ENCODE results near the gene IGSF11.
"Not testable (repeated sequence)": the region's sequence is repeated elsewhere in the genome, so short reads cannot be mapped to it uniquely, and the experiment has no call there.

IGSF11 gene, protein sequence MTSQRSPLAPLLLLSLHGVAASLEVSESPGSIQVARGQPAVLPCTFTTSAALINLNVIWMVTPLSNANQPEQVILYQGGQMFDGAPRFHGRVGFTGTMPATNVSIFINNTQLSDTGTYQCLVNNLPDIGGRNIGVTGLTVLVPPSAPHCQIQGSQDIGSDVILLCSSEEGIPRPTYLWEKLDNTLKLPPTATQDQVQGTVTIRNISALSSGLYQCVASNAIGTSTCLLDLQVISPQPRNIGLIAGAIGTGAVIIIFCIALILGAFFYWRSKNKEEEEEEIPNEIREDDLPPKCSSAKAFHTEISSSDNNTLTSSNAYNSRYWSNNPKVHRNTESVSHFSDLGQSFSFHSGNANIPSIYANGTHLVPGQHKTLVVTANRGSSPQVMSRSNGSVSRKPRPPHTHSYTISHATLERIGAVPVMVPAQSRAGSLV

DNA sequence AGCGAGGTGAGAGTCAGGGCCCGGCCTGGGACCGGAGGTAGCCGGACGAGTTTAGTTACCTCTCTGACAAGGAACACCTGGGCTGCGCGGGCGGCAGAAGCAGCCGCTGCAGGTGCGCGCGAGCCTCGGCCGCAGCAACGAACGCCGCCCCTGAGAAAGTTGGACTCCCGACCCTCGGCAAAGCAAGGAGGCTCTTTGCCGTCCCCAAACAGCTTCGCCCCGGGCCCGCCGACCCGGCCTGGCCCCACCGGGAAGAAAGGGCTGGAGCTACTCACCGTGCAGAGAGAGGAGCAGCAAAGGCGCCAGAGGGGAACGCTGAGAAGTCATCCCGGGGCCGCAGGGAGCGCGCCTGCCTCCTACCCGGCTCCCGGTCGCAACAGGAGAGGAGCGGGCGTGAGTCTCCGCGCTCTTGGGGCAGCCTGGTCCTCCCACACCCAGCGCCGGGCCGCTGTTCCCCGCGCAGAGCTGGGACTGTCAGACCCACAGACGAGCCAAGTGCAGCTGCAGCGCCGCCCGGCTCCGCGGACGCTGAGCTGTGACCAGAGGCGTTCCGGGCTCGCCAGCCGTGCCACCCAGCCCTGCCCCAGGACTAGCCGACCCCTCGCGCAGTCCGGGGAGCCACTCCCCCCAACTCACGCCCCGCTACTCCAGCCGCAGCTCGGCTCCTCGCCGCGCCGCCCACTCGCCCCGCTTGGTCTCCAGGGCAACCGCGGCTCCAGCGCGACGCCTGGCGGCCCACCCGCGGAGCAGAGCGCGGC, at the start of gene IGSF11:
Gene IGSF11, minus strand, starts transcription at position 591 of the 758 bp plus-strand sequence. Its CDS starts 264 bp downstream, at position 327.
- DNase-seq (ENCODE audit: low read depth): no peak

DNA sequence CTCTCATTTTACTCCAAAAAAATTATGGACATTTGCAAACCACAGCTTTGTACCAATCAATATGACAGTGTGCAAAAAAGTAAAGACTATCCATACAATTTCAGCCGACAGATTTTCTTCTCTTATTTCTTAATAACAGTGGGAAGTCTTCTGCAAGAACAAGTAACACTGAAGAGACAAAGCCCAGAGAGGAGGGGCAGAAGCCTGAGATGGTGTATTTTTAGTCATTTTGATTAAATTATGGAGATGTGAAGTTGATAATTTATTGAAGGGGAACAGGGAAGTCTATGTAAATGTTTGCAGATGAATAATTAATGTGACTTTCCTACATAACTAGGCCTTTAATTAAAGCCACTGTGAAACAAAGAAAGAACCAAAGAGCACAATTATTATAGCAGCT, 45.7 kb upstream of the IGSF11 start:
- DNase-seq (ENCODE audit: low read depth): no peak

DNA sequence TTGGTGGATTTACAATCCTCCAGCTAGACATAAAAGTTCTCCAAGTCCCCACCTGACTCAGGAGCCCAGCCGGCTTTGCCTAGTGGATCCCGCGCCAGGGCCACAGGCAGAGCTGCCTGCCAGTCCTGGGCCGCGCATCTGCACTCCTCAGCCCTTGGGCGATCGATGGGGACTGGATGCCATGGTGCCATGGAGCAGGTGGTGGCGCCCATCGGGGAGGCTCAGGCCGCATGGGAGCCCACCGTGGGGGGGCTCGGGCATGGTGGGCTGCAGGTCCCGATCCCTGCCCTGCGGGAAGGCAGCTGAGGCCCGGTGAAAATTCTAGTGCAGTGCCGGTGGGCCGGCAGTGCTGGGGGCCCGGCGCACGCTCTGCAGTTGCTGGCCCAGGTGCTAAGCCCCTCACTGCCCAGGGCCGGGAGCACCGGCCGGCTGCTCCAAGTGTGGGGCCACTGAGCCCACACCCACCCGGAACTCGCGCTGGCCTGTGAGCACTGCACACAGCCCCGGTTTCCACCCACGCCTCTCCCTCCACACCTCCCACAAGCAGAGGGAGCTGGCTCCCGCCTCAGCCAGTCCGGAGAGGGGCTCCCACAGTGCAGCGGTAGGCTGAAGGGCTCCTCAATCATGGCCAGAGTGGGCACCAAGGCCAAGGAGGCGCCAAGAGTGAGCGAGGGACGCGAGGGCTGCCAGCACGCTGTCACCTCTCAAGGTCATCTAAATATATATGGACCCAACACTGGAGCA, 38.8 kb upstream of the IGSF11 start:
- DNase-seq (ENCODE audit: low read depth): no peak

DNA sequence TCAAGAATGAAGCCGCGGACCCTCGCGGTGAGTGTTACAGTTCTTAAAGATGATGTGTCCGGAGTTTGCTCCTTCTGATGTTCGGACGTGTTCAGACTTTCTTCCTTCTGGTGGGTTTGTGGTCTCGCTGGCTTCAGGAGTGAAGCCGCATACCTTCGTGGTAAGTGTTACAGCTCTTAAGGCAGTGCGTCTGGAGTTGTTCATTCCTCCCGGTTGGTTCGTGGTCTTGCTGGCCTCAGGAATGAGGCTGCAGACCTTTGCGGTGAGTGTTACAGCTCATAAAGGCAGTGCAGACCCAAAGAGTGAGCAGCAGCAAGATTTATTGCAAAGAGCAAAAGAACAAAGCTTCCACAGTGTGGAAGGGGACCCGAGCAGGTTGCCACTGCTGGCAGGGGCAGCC, 37.8 kb upstream of the IGSF11 start:
- DNase-seq (ENCODE audit: low read depth): not testable (repeated sequence)

DNA sequence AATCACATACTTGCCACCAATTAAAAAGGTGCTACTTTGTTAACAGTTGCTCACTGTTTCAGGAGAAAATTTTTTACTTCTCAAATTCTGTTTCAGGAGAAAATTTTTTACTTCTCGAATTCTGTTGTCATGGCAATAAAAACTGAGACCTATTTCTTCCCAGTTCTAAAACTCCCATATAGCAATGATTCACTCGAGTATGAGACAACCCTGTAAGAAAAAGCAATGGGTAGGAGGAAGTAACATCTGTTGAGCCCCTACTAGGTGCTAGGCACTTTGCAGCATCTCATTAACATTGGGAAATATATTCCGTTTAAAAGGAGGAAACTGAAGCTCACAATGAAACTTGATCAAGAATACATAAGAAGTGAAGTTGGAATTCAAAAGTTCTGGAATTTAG, 35.1 kb upstream of the IGSF11 start:
- DNase-seq (ENCODE audit: low read depth): no peak

DNA sequence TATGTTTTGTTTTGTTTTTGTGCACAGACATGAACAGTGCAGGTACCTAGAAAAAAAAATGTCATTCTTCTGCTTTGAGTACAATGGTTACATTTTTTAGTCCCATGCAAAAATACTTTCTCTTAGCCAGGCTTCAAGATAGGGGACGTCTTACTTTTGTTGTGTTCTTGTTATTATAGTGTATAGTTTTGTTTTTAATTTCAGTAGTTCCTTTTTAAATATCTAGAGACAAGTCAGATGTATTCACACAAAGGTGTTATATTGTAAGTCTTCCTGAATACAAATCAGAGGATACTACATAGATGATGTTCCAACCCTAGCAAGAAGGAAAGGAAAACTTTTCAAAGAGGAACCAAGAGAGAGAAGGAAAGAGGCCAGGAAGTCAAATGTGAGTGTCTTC, 28.8 kb upstream of the IGSF11 start:
- DNase-seq (ENCODE audit: low read depth): no peak

DNA sequence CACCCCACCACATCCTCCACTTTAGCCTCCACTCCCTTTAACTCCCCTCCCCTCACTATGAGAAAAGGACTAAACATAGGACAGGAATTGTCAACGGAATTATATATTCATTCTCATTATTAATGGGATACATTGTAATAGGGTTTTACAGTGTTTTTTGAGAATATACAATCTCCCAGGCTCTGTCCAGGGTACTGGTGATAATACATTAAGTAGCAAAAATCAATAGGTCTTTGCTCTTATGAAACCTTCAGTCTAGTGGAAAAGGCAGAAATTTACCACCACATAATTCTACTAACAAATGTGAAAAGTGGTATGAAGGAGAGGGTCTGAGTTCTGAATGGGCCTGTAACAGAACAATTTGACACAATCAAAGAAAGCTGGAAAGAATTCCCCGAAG, 28.2 kb upstream of the IGSF11 start:
- no peak for DNase-seq (ENCODE audit: low read depth)

DNA sequence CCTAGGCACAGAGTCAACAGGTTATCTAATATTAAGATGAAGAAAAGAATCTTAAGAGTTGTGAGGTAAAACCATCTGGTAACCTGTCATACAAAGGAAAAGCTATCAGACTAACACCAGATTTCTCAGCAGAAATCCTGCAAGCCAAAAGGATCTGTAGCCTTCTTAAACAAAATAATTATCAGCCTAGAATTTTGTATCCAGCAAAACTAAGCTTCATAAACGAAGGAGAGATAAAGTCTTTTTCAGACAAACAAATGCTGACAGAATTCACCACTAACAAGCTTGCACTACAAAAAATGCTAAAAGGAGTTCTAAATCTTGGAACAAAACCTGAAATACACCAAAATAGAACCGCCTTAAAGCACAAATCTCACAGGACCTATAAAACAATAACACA, 9.9 kb upstream of the IGSF11 start:
- DNase-seq (ENCODE audit: low read depth): no peak

DNA sequence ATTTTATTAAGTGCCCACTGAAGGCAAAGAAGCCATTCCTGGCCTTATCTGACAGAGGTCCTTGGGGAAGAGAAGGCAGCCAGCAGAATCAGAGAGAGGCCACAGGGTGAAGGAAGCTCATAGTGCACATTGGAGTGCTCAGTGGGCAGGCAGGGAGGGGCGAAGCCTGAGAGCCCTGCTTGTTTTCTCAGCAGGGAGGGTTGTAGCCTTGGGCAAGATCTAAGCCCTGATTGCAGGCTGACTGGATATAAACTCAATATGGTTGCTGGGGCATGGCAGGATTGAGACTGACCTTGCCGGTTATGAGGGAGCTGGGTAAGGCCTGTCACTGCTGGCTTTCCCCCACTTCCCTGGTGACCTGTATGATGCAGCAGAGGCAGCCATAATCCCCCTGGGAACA, 7.5 kb upstream of the IGSF11 start:
- no peak for DNase-seq (ENCODE audit: low read depth)

DNA sequence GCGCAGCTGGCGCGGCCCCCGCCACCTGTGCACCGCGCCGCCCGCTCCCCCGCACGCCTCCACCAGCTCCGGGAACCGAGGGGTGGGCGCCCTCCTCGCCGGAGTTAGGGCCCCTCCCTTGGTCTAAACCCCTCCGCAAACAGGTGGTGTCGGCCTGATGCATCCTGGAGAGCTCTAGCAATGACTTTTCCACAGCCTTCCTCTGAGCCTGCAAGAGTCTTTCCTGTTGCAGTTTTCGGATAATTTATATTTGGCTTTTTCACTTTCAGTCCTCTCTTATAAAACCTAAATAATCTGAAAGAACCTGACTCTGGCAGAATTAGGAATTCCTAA, 334 bp upstream of the IGSF11 start:
- no peak for DNase-seq (ENCODE audit: low read depth)

DNA sequence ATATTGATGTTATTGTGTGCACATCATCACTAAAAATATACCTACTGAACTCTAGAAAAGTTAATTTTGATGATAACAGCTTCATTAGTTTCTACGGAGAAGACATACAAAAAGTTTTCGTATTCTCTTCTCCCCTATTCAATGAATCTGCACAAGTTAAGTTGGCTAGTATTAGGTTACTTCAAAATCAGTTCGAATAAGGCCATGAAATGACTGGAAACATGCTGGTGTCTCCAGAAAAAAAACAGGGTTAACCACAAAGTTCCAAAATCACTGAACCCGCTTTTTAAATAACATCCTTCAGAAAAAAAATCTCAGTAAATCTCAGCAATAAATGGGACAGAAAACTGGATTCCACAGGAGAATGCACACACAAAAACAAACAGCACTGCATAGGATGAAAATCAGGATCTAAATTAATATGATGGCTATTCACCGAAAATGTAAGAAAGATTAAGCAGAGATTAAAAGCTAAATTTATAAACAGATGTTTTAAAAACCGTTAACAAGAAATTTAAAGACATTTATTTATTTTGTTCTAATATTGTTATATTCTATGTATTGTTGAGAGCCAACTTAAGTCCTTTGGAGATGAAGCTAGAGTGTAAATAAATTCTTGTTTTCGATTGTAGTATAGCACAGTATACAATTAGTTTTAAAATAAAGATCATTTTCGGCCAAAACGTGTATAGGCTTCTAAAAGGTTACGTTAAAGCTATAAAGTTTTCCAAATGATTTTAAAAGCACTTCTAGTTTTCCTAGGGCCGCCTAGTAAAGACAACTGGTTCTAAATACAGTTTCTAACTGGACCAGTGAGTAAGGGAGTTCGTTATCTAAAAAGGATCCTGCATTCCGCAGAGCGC, 1.0 kb downstream of the IGSF11 start:
- DNase-seq (ENCODE audit: low read depth): no peak

DNA sequence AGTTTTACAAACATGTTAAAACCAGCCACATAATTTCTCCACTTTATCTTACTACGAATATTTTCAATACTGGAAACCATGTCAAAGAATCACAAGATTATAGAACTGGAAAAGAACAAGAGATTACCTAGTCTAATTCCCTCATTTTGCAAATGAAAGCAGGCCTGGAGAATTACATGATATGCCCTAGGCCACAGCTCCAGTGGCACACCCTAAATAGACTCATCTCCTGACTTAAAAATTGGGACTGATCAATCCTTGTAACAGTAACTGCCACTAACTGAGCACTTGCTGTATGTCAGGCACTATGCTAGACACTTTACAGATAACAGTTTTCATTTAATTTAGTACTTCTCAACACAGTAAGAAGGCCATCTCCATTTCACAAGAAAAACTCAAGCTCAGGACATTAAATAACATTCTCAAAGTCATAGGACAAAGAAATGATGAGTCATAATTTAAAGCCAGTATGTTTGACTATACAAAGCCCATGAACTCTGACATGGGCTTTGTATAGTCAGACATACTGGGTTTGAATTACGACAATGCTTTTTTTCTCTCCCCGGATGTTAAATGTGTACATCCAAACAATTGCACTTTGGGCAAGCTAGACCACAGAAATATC, 9.4 kb downstream of the IGSF11 start:
- DNase-seq (ENCODE audit: low read depth): no peak

DNA sequence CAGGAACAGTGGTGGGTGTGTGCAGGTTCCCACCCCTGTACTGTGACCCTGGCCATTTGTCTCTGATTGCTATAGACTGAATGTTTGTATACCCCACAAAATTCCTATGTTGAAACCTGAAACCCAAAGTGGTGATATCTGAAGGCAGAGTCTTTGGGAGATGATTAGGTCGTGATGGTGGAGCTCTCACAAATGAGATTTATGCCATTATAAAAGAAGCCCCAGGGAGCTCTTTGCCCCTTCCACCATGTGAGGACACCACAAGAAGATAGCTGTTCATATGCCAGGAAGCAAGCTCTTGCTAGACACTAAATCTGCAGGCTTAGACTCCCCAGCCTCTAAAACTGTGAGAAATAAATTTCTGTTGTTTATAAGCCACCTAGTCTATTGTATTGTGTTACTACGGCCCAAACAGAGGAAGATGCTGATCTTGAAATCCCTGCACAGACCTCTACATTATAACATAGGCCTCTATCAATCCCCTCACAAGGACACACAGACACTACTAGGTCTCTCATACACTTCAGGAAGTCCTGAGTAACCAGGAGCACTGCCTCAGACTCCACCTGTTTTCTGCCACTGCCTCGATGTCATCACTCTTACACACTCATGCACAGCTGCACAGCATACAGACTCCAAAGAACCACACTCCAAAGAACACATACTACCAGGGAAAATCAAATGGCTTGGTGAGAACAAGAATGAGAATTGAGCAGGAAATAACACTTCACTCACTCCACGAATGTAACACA, 14.7 kb downstream of the IGSF11 start:
- DNase-seq (ENCODE audit: low read depth): no peak

DNA sequence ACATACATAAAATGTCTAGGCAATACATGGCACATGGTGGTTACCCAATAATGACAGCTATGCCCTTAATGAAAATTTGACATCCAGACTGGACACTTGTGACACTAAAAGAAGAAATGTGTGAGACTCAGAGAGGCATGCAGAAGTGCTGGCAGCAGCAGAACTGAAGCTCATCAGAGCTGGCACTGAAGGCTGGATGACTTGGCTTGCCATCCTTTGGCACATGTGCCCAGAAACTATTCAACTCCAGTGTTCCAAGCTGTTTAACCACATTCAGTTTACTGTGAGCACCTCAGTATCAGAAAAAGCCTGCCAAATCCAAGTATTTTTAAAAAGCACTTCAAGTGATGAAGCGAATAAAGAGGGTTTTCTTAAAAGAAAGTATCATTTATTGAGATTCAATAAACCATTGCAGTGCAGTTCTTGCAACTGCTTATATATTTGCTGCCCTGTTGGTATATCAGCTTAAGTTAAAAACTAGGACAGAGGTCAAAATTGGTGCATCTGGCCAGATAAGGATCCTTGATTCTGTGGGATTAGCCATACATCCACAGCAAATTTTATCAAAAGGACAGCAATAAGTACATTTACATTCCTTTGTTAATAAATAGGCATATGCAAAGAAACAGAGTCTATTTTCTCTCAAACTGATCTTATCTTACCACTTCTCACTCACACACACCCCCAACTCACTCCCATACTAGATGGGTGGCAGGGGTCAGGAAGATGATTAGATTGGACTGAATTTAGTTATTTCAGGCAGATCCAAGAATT, 15.8 kb downstream of the IGSF11 start:
- no peak for DNase-seq (ENCODE audit: low read depth)

DNA sequence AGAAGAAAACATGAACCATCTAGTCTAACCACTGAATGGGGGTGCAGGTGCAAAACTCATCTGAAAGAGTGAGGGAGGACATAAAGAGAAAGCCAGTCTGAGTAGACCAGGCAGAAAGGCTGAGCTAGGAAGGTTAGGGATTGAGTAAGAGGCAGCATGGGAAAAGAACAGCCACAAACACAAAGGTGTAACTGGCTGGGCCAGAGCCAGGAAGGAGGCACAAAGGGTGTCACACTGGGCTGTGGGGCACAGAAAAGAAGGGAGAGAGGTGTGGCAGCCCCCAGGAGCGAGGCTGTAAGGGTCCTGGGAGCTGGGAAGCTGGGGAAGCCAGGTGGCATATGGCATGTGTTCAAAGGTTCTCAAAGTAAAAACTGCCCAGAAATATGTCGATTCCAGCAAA, 18.7 kb downstream of the IGSF11 start:
- DNase-seq (ENCODE audit: low read depth): no peak

DNA sequence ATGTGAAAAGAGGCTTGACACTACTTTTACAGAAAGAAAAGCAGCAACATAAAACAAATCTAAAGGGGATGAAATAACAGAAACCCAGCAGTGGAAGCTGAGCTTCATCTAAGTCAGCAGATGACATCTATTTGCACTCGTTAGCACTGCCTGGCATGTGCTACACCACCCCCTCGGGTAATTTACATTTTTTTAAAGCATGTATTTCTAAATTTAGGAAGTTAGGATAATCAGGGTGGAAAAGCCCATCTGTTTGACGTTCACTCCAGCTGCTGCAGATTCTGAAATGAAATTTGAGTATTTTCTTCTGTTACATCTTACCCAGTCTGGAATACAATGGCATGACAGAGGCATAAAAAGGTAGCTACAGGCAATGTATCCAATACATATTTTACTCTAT, 20.7 kb downstream of the IGSF11 start:
- no peak for DNase-seq (ENCODE audit: low read depth)

DNA sequence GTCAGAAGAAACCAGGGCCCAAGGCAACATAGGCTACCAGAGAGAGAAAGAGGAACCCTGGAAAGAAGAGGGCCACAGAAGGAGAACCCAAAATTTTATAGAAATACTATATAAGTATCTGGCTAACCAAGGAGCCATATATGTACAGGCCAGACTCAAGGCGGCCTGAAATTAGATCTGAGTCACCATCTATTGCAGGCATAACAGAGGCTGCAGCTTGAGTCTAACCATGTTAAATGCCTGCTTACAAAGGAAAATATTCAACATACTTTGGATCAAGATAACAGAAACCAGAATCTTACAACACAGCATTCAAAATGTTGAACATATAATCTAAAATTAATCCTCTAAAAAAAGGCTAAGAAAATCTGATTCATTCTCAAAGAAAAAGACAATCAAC, 23.1 kb downstream of the IGSF11 start:
- DNase-seq (ENCODE audit: low read depth): no peak

DNA sequence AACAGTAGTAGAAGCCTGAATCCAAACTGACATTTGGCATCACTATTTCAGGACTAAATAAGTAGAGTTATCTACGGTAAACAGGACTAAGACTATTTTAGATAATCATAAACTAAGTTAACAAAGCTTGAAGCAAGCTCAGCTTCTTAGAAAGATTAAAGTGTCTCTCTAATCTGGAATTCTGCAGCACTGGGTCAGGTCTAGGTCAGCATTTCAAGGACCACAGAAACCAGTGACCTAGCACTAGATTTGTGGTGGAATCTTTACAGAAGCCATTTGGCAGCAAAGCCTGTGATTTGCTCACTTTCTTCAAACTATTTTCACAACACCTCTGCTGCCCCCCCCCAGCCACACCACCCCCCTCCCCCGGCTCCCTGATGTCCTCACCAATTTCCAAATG, 37.5 kb downstream of the IGSF11 start:
- DNase-seq (ENCODE audit: low read depth): no peak

DNA sequence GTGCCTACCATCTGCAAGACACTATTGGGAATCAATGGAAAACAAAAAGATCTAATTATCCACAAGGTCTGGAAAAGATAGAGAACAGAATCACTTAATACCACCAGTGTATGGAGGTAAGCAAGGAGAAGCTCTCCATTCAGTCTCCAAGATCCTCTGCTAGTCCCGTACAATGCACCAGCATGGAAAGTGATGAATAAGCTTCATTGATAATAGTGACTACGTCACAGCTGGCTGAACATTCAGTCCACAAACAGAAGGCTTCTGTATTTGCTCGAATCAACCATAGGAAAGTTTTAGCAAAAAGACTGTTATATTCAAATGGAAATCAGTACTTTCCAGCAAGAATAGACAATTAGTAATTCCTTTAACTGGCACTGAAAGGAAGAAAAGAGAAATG, 42.9 kb downstream of the IGSF11 start:
- no peak for DNase-seq (ENCODE audit: low read depth)
